ENCODE data around the gene NHLRC4. TPM values are rescaled to one million over a fixed set of nuclear protein-coding genes. Genes with fewer than 3 reads are reported as not detected.
A peak's percentile ranks its signal among the peaks of the same experiment; 100 is the strongest.

NHLRC4 gene
- total RNA-seq, 4 donors from 2014 or later: 0.09 to 0.95 (median 0.59) TPM; not detected in 1

DNA sequence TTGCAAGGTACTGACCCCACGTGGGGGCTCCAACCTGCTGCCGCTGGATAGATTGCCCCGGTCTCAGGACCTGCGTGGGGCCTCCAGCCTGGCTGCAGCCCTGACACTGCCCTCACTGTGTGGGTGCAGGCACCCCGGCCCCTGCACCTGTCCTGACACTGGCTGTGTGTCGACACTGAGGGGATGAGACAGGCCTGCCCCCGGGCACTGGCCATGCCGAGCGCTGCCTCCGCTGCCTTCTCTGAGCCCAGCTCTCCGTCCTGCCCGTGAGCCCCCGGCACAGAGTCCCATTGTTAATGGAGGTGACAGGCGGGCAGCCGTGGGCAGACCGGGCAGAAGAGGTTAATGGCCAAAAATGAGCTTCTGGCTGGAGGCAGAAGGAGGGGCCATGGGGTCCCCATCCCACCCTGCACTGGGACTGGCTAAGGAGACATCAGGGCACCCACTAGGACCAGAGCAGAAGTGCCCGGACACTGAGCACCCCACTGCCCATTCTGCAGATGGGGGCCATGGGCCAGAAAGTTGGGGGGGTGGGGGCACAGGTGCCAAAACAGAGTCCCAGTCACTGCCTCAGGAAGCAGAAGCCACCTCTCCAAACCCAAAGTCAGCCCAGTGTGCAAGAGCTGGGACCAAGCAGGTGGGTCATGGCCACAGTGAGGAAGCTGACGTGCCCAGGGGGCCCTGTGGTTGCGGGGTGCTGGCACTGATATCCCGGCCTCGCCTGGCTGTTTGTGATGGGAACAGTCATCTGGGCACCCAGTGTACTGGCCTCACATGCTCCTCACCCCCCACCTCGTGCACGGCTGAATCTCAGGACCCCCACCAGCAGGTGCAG is 9.1 kb upstream of the NHLRC4 start:
- intact Hi-C loops (cut with DNase I): no loop called here
- Histone ChIP-seq H3K27ac (no peak overlapping the region), H3K4me3 (no peak overlapping the region), H3K4me1 (peaks cover 7 to 41% (median 17%) of the 10 kb centered on the region in 3 donors), H3K27me3 (peaks cover 13 to 58% (median 21%) of the 10 kb centered on the region in 4 donors), H3K36me3 (peaks cover under 1 to 16% (median 2%) of the 10 kb centered on the region in 3 donors), H3K9me3 (no peaks in the 10 kb centered on the region)
- no peak for TF ChIP-seq POLR2A (IDR thresholded peaks at IDR 0.05)
- TF ChIP-seq, protein P1, sequence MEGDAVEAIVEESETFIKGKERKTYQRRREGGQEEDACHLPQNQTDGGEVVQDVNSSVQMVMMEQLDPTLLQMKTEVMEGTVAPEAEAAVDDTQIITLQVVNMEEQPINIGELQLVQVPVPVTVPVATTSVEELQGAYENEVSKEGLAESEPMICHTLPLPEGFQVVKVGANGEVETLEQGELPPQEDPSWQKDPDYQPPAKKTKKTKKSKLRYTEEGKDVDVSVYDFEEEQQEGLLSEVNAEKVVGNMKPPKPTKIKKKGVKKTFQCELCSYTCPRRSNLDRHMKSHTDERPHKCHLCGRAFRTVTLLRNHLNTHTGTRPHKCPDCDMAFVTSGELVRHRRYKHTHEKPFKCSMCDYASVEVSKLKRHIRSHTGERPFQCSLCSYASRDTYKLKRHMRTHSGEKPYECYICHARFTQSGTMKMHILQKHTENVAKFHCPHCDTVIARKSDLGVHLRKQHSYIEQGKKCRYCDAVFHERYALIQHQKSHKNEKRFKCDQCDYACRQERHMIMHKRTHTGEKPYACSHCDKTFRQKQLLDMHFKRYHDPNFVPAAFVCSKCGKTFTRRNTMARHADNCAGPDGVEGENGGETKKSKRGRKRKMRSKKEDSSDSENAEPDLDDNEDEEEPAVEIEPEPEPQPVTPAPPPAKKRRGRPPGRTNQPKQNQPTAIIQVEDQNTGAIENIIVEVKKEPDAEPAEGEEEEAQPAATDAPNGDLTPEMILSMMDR (IDR thresholded peaks at IDR 0.05): no peak
- WGBS, 2 donors: 42% methylated on average over 7 of the region's 23 CpGs; no CpG with 5 or more reads in 1 of the 2 donors
- no peak for DNase-seq

DNA sequence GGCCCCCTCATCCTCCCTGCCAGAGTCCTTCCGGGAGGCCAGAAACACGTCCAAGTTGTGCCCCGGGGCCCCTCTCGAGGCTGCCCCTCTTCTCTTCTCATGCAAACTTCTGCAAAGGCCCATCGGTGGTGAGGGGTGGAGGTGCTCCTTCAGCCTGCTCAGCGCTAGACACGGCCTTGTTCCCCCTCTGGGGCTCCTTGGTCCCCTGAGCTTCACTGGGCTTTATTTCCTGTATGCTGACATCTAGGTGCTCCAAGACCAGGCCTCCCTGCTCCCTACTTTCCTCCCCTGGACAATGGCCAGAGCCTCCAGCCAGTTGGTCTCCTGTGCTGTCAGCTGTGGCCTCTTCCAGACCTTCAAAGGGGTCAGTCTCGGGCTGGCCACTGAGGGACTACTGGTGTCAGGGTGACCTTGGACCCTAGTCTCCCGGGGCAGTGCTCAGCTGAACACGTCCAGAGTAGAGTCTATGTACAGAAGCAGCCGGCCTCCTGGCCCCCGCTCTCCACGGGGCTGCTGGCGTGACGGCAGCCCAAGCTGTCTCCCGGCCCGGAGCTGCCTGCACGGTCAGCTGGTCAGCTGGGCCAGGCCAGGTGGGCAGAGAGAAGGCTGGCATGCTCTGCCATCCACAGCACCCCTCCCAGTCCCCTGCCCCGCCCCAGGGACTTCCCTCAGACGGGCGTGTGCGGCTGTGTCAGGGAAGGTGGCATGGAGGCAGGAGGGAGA is 8.3 kb upstream of the NHLRC4 start:
- peaks cover 0 to 8% (median 0%) of the 10 kb centered on the region in 3 donors for H3K36me3 ChIP-seq
- H3K9me3 ChIP-seq: no peaks in the 10 kb centered on the region
- peaks cover 7 to 41% (median 17%) of the 10 kb centered on the region in 3 donors for H3K4me1 ChIP-seq
- H3K27me3 ChIP-seq: peaks cover 13 to 65% (median 21%) of the 10 kb centered on the region in 4 donors
- TF ChIP-seq POLR2A (IDR thresholded peaks at IDR 0.05): no peak
- TF ChIP-seq, protein P1 (IDR thresholded peaks at IDR 0.05): no peak
- no peak overlapping the region for H3K4me3 ChIP-seq
- no peak for DNase-seq
- H3K27ac ChIP-seq: no peak overlapping the region
- intact Hi-C loops (cut with DNase I): no loop called here
- WGBS, 2 donors: 48 to 50% methylated on average over 5 to 8 of the region's 22 CpGs

DNA sequence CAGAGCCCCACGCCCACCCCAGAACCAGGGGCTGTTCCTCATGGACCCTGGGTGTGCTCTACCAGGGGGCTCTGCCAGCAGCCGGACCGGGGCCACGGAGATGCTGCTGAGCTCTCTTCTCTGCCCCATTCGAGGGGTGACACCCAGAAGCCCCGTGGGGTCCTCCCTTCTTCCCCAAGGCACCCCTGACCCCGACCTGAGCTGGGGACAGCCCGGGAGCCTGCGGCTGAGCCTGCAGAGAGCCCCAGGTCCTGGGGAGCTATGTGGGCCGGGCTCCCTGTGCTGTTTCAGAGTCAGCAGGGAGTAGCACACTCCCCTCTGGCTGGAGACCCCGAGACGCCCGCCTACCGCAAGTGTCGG is 7.8 kb upstream of the NHLRC4 start:
- DNase-seq: no peak
- H3K4me1 ChIP-seq: peaks cover 7 to 40% (median 17%) of the 10 kb centered on the region in 3 donors
- no peak overlapping the region for H3K27ac ChIP-seq
- intact Hi-C loops (cut with DNase I): no loop called here
- peaks cover 0 to 3% (median 0%) of the 10 kb centered on the region in 3 donors for H3K36me3 ChIP-seq
- peaks cover 13 to 71% (median 21%) of the 10 kb centered on the region in 4 donors for H3K27me3 ChIP-seq
- no peak overlapping the region for H3K4me3 ChIP-seq
- no peaks in the 10 kb centered on the region for H3K9me3 ChIP-seq
- no CpG with 5 or more reads among the region's 15 CpGs for WGBS, 2 donors
- no peak for TF ChIP-seq POLR2A (IDR thresholded peaks at IDR 0.05)
- TF ChIP-seq, protein P1 (IDR thresholded peaks at IDR 0.05): no peak

DNA sequence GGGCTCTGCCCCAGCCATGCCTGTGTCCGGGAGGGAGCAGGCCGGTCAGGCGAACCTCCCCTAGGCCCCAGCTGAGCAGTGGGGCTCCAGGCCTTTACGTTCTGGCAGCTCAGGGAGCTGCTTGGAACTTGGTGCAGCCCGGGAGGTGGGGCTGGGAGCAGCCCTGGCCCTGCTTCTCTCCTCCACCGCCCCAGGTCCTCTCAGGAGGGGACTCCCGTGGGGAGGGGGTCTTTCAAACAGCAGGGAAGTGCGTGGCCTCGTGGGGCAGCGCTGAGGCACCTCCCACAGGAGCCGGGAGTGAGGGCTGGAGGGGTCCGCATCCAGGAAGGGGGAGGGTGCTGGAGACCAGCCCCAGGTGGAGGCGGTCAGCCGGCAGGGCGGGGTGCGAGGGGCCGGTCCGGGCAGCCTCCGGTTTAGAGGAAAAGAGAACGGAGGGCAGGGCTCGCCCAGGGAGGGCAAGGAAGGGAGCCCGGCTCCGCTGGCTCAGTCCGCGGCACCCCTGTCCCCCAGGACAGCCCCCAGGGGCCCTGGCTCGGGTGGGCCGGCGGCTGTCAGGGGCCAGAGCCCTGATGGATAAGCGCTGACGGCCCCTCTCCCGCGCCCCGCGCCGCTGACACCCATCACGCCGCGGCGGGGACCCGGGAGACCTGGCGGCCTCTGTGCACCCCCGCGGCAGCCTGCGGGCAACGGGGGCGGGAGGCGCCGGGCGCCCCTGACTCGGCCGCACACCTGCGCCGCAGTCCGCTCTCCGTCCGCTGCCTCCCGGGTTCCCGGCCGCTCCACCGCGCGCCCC is 7.2 kb upstream of the NHLRC4 start:
- H3K4me1 ChIP-seq: peaks cover 7 to 34% (median 16%) of the 10 kb centered on the region in 3 donors
- H3K27me3 ChIP-seq: peaks cover 13 to 77% (median 21%) of the 10 kb centered on the region in 4 donors
- no peak for TF ChIP-seq POLR2A (IDR thresholded peaks at IDR 0.05)
- TF ChIP-seq, protein P1 (IDR thresholded peaks at IDR 0.05): no peak
- H3K27ac ChIP-seq: no peak overlapping the region
- H3K36me3 ChIP-seq: no peaks in the 10 kb centered on the region
- peak overlapping the region in 1 of 4 donors; percentile 53 for H3K4me3 ChIP-seq
- no peaks in the 10 kb centered on the region for H3K9me3 ChIP-seq
- 20% methylated on average over 1 of the region's 62 CpGs; no CpG with 5 or more reads in 1 of the 2 donors for WGBS, 2 donors
- intact Hi-C loops (cut with DNase I): no loop called here
- no peak for DNase-seq
